HG03571 (cell line): ENCODE measurements around the gene GLG1.
"Not testable (repeated sequence)": the region's sequence is repeated elsewhere in the genome, so short reads cannot be mapped to it uniquely, and the experiment has no call there.

Experiments used
- ATAC-seq: cut with Tn5 transposase; IDR thresholded peaks from one replicate; pipeline ENCODE4 v1.9.1; 2021; ENCODE audit not compliant: unreplicated experiment

Gene GLG1

GRCh38 chr16:74542911-74543578, 63.9 kb downstream of the GLG1 start:
- ATAC-seq: not testable (repeated sequence)

- not testable (repeated sequence) for ATAC-seq
Measured at GRCh38 chr16:74540663-74541062, 66.3 kb downstream of the GLG1 start.

- not testable (repeated sequence) for ATAC-seq
Measured at GRCh38 chr16:74538801-74539200, 68.1 kb downstream of the GLG1 start.

- not testable (repeated sequence) for ATAC-seq
Measured at GRCh38 chr16:74537746-74538145, 69.2 kb downstream of the GLG1 start.

- ATAC-seq: not testable (repeated sequence)
Measured at GRCh38 chr16:74534650-74535049, 72.3 kb downstream of the GLG1 start.

GRCh38 chr16:74524926-74525325, 82.0 kb downstream of the GLG1 start:
- ATAC-seq: no peak

GRCh38 chr16:74524117-74524516, 82.8 kb downstream of the GLG1 start:
- ATAC-seq: no peak

GRCh38 chr16:74523706-74524105, 83.2 kb downstream of the GLG1 start:
- ATAC-seq: not testable (repeated sequence)

- ATAC-seq: no peak
Measured at GRCh38 chr16:74522160-74522559, 84.8 kb downstream of the GLG1 start.

- no peak for ATAC-seq
Measured at GRCh38 chr16:74521691-74522090, 85.2 kb downstream of the GLG1 start.

GRCh38 chr16:74518934-74519333, 88.0 kb downstream of the GLG1 start:
- ATAC-seq: not testable (repeated sequence)

GRCh38 chr16:74511961-74512360, 95.0 kb downstream of the GLG1 start:
- ATAC-seq: no peak

GRCh38 chr16:74505011-74505410, 101.9 kb downstream of the GLG1 start:
- ATAC-seq: no peak

- no peak for ATAC-seq
Measured at GRCh38 chr16:74503412-74503811, 103.5 kb downstream of the GLG1 start.

- no peak for ATAC-seq
Measured at GRCh38 chr16:74501484-74502478, 105.1 kb downstream of the GLG1 start.

GRCh38 chr16:74500907-74501306, 106.0 kb downstream of the GLG1 start:
- ATAC-seq: no peak

- ATAC-seq: no peak
Measured at GRCh38 chr16:74499114-74499513, 107.8 kb downstream of the GLG1 start.

GRCh38 chr16:74497761-74498160, 109.2 kb downstream of the GLG1 start:
- no peak for ATAC-seq

- no peak for ATAC-seq
Measured at GRCh38 chr16:74496054-74496453, 110.9 kb downstream of the GLG1 start.

- no peak for ATAC-seq
Measured at GRCh38 chr16:74492976-74493375, 113.9 kb downstream of the GLG1 start.

- ATAC-seq: no peak
Measured at GRCh38 chr16:74487634-74488495, 119.0 kb downstream of the GLG1 start.
